HepG2 (cell line): ENCODE data around the gene TRMT112. TPM values are rescaled to one million over a fixed set of nuclear protein-coding genes. Genes with fewer than 3 reads are reported as not detected.

Source experiments
- AFF4 ChIP-seq: sonication (generic); formaldehyde crosslinking; IDR thresholded peaks from 2 replicates; pipeline ENCODE4 v1.4.0; 2020; ENCODE audit warnings: missing genetic modification reagents
- AGO2 ChIP-seq: fragments of 200-400 bp; formaldehyde crosslinking; optimal IDR thresholded peaks from 2 replicates; pipeline ENCODE3; 2017; ENCODE audit warnings: mild to moderate bottlenecking, low read depth, low read length, moderate library complexity
- ATF7 ChIP-seq, 2 experiments: fragments of 450-650 bp in 1 of 2; sonication (generic) in 1 of 2; formaldehyde crosslinking in 1 of 2; IDR thresholded peaks; 2 replicates each; pipeline versions ENCODE4 v1.4.0 to v1.6.1; 2016 to 2020; ENCODE audit warnings: antibody characterized with exemption in 1 of 2, mild to moderate bottlenecking in 1 of 2, missing genetic modification reagents in 1 of 2
- ATM ChIP-seq: fragments of 450-650 bp; IDR thresholded peaks from 2 replicates; pipeline ENCODE4 v1.7.1; 2017; ENCODE audit warnings: mild to moderate bottlenecking, borderline replicate concordance
- BRD4 ChIP-seq: sonication (generic); formaldehyde crosslinking; IDR thresholded peaks from 2 replicates; pipeline ENCODE4 v1.4.0; 2020; ENCODE audit warnings: missing genetic modification reagents
- DR1 ChIP-seq: sonication (generic); formaldehyde crosslinking; IDR thresholded peaks from 2 replicates; pipeline ENCODE4 v1.8.0; 2021; ENCODE audit warnings: mild to moderate bottlenecking, missing genetic modification reagents, inconsistent platforms
- ELF4 ChIP-seq: sonication (generic); formaldehyde crosslinking; IDR thresholded peaks from 2 replicates; pipeline ENCODE4 v1.5.0; 2020; ENCODE audit warnings: missing genetic modification reagents, mild to moderate bottlenecking, moderate library complexity, borderline replicate concordance
- HHEX ChIP-seq: IDR thresholded peaks from 2 replicates; pipeline ENCODE4 v1.6.1; 2016; ENCODE audit warnings: control low read depth
- HOXA5 ChIP-seq: sonication (generic); formaldehyde crosslinking; IDR thresholded peaks from 2 replicates; pipeline ENCODE4 v1.4.0; 2020; ENCODE audit warnings: missing genetic modification reagents
- HOXD1 ChIP-seq: sonication (generic); formaldehyde crosslinking; IDR thresholded peaks from 2 replicates; pipeline ENCODE4 v1.5.0; 2020; ENCODE audit warnings: missing genetic modification reagents
- KLF16 ChIP-seq, 2 experiments: sonication (generic) in 1 of 2; formaldehyde crosslinking in 1 of 2; IDR thresholded peaks; 2 replicates each; pipeline versions ENCODE4 v1.6.1 to v1.8.0; 2016 to 2023; ENCODE audit warnings: missing genetic modification reagents in 2 of 2, missing compliant biosample characterization in 1 of 2
- NCOA2 ChIP-seq: sonication (generic); formaldehyde crosslinking; IDR thresholded peaks from 2 replicates; pipeline ENCODE4 v1.8.0; 2022; ENCODE audit warnings: inconsistent platforms
- NFE2 ChIP-seq: sonication (generic); formaldehyde crosslinking; IDR thresholded peaks from 2 replicates; pipeline ENCODE4 v1.4.0; 2020; ENCODE audit warnings: missing genetic modification reagents
- RFXANK ChIP-seq: IDR thresholded peaks from 2 replicates; pipeline ENCODE4 v1.6.1; 2016
- SP140L ChIP-seq: sonication (generic); formaldehyde crosslinking; IDR thresholded peaks from 2 replicates; pipeline ENCODE4 v1.4.0; 2020; ENCODE audit warnings: missing genetic modification reagents, borderline replicate concordance
- XRCC5 ChIP-seq: fragments of 200-400 bp; formaldehyde crosslinking; optimal IDR thresholded peaks from 2 replicates; pipeline ENCODE3; 2017; ENCODE audit warnings: mild to moderate bottlenecking, low read length
- ZBTB2 ChIP-seq: sonication (generic); formaldehyde crosslinking; IDR thresholded peaks from 2 replicates; pipeline ENCODE4 v1.8.0; 2022; ENCODE audit warnings: low read depth, missing genetic modification reagents
- ZKSCAN1 ChIP-seq: fragments of 150-350 bp; IDR thresholded peaks from 2 replicates; pipeline ENCODE4 v1.6.1; 2014; ENCODE audit warnings: low read length
- ZNF354B ChIP-seq: sonication (generic); formaldehyde crosslinking; IDR thresholded peaks from 2 replicates; pipeline ENCODE4 v1.8.0; 2022; ENCODE audit warnings: mild to moderate bottlenecking, missing genetic modification reagents
- ZNF432 ChIP-seq: sonication (generic); formaldehyde crosslinking; IDR thresholded peaks from 2 replicates; pipeline ENCODE4 v1.5.0; 2020; ENCODE audit warnings: missing genetic modification reagents, mild to moderate bottlenecking, borderline replicate concordance
- ZNF577 ChIP-seq: sonication (generic); formaldehyde crosslinking; IDR thresholded peaks from 2 replicates; pipeline ENCODE4 v1.4.0; 2020; ENCODE audit warnings: mild to moderate bottlenecking, low read depth, missing genetic modification reagents, borderline replicate concordance
- ZSCAN5A ChIP-seq: sonication (generic); formaldehyde crosslinking; IDR thresholded peaks from 2 replicates; pipeline ENCODE4 v1.8.0; 2022; ENCODE audit warnings: mild to moderate bottlenecking, missing genetic modification reagents, borderline replicate concordance
- polyA plus RNA-seq, 8 experiments: library from polyadenylated mRNA; depleted of rRNA in 3 of 8; stranded (reverse) in 7 of 8; unstranded in 1 of 8; fragments of >200 nt; fragmentation: Illumina TruSeq in 4 of 8; extraction: Trizol in 4 of 8; gene quantifications; 2 replicates each; pipeline versions ENCODE4 v1.2.1 to v1.2.3, GENCODE V29; 2011 to 2016; ENCODE audit warnings: low read depth in 4 of 8, missing spikeins in 1 of 8, mixed read lengths in 1 of 8; ENCODE audit not compliant: insufficient read depth in 1 of 8
- total RNA-seq, 5 experiments: library from RNA; depleted of rRNA; stranded (reverse); fragments of >200 nt; fragmentation: Illumina TruSeq; extraction: Trizol; gene quantifications; 2 replicates each; pipeline ENCODE4 v1.2.3, GENCODE V29; 2016; ENCODE audit warnings: low read depth in 1 of 5
- TF ChIP-seq, protein P1 (sequence below): IDR thresholded peaks from 2 replicates; pipeline ENCODE4 v1.6.1; 2016; ENCODE audit warnings: low read depth, borderline replicate concordance

Gene TRMT112
- total and polyA plus RNA-seq, 2 of the 13 experiments (the other 11 are each of a cell fraction or from before 2014, with no cell fraction given): 186 to 409 TPM

- no peak for TF ChIP-seq AFF4
- TF ChIP-seq NCOA2 (CRISPR knock-in tag): 0 out of 2 replicates have a peak, but pooled peaks have one; percentile 28
- TF ChIP-seq SP140L (CRISPR knock-in tag): no peak
- TF ChIP-seq NFE2 (CRISPR knock-in tag): no peak
- no peak for TF ChIP-seq ZSCAN5A (CRISPR knock-in tag)
- no peak for TF ChIP-seq ZNF432 (CRISPR knock-in tag)
- no peak for TF ChIP-seq BRD4 (CRISPR knock-in tag)
- peak; percentile 81 for TF ChIP-seq XRCC5
- TF ChIP-seq ZKSCAN1: no peak
- no peak for TF ChIP-seq ZNF354B
- 0 out of 2 replicates have a peak, but pooled peaks have one; percentile 40 for TF ChIP-seq HOXD1 (CRISPR knock-in tag)
- 0 out of 2 replicates have a peak, but pooled peaks have one; percentile 38 for TF ChIP-seq ELF4 (CRISPR knock-in tag)
- no peak for TF ChIP-seq ATM
- TF ChIP-seq HOXA5 (CRISPR knock-in tag): 0 out of 2 replicates have a peak, but pooled peaks have one; percentile 30
- TF ChIP-seq HHEX (CRISPR knock-in tag): no peak
- TF ChIP-seq DR1: peak; percentile 53; the same call in 1 of the 2 replicates
- TF ChIP-seq, protein P1, sequence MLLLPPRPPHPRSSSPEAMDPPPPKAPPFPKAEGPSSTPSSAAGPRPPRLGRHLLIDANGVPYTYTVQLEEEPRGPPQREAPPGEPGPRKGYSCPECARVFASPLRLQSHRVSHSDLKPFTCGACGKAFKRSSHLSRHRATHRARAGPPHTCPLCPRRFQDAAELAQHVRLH (CRISPR knock-in tag): peak; percentile 37; the same call in 1 of the 2 replicates
- no peak for TF ChIP-seq RFXANK (CRISPR knock-in tag)
- peak; percentile 86 for TF ChIP-seq AGO2
- TF ChIP-seq ATF7 (IDR thresholded peaks at IDR 0.05): no peak
- TF ChIP-seq ATF7 (CRISPR knock-in tag; IDR thresholded peaks at IDR 0.05): no peak
- TF ChIP-seq ZBTB2 (CRISPR knock-in tag): no peak
- no peak for TF ChIP-seq ZNF577
- peak in 1 of 2 experiments; percentile 58; a peak in 1 of 4 replicates for TF ChIP-seq KLF16 (CRISPR knock-in tag; IDR thresholded peaks at IDR 0.05)
Observed at GRCh38 chr11:64305691-64306562, 11.4 kb downstream of the TRMT112 start (continued).
